ENCODE results near the gene TNNT2. TPM values are rescaled to one million over a fixed set of nuclear protein-coding genes. Genes with fewer than 3 reads are reported as not detected.

Gene TNNT2
- total and polyA plus RNA-seq, 2 of the 8 experiments (the other 6 are each of a cell fraction or from before 2014, with no cell fraction given) = 3.1 to 21.0 TPM

DNA sequence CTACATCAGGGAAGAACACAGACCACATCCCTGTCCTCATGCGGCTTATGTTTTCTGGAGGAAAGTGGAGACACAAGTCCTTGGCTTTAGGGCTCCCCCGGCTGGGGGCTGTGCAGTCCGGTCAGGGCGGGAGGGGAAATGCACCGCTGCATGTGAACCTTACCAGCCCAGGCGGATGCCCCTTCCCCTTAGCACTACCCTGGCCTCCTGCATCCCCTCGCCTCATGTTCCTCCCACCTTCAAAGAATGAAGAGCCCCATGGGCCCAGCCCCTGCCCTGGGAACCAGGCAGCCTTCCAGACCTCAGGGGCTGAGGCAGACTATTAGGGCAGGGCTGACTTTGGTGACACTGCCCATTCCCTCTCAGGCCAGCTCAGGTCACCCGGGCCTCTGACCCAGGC, 45.5 kb downstream of the TNNT2 start (continued):
- no peak for TF ChIP-seq RNF2 (IDR thresholded peaks at IDR 0.05; ENCODE audit: borderline replicate concordance, low read depth, low read length, missing control alignments, poor library complexity, severe bottlenecking)

Measured in H1 (cell line).